ENCODE results near the gene PRR3.
A peak's percentile ranks its signal among the peaks of the same experiment; 100 is the strongest.

The PRR3 gene

DNA sequence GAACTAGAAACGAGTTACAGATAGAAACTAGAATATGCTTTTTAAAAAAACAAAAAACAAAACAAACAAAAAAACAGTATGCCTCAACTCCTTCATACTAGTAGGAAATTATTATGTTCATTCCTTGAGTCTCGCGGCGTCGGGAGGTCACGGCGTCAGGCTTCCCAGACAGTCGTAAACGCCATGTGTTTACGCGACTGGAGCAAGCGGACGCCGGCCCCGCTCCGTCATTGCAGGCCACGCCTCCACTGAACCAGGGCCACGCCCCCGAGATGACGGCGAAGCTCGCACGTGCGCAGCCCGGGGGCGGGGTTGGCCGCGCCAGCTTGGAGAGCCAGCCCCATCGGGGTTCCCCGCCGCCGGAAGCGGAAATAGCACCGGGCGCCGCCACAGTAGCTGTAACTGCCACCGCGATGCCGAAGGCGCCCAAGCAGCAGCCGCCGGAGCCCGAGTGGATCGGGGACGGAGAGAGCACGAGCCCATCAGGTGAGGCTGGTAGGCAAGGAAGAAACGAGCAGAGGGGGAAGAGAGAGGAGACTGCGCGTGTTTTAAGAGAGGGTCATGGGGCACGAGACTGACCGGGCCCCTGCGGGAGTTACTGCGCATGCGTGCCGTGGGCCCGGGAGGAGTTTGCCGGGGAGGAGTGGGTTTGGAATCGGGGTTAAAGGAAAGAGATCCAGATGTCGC is 14.1 kb downstream of the PRR3 start, which contains the start of gene ABCF1:
ABCF1 (plus strand) TSS at position 368 of the 687 bp plus-strand sequence; CDS start at position 414, 46 bp downstream.
- DNase-seq (ENCODE audit: low read depth in 2 of 2), result peak; percentile 98 to 100

DNA sequence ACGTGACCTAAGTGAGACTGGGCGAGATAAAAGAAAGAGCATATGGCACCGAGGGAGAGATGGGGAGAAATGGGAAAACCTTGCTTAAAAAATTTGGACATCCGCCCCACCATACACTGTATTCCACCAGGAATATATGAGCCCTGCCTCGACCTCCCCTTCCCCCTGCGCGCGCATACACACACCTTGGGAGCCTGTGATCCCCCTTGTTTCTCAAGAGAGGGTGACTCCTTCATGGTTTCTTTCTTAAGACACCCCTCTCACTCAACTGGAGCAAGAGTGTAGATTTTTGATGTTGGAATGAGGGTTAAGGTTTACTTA is 14.6 kb downstream of the PRR3 start:
- no peak for DNase-seq (ENCODE audit: low read depth in 2 of 2)

DNA sequence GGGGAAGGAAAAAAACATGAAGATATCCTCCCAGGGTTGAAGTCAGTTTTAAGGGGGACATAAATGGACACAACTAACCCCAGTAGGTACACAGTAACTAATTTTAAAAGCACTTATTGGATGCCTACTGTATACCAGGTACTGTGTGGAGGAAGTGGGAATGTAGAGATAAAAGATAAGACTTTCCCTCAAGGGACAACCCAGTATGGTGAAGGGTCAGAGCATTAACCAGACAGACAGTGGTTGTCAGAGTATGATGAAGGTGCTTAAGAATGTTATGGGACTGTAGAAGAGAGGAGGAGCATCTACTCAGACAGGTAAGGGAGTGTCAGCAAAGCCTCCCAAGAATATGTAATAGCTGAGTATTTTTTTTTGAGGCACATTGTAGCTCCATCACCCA is 15.1 kb downstream of the PRR3 start:
- DNase-seq (ENCODE audit: low read depth in 2 of 2), result no peak

DNA sequence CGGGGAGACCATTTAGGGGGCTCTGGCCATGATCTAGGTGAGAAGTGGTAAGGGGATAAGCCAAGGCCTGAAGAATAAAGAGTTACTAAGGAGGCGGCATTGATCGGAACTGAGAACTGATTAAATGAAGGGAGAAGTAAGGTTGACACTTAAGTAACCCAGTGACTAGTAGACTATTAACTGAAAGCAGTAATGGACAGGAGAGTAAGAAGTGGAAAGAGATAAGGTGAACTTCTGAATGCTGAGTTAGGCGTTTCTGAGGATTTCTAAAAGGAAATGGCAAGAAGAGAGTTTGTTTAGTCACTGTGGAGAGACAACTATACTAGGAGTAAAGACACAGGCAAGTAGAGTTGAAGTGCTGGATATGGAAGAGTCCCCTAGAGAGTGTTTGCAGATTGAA is 16.0 kb downstream of the PRR3 start:
- DNase-seq (ENCODE audit: low read depth in 2 of 2), result no peak

DNA sequence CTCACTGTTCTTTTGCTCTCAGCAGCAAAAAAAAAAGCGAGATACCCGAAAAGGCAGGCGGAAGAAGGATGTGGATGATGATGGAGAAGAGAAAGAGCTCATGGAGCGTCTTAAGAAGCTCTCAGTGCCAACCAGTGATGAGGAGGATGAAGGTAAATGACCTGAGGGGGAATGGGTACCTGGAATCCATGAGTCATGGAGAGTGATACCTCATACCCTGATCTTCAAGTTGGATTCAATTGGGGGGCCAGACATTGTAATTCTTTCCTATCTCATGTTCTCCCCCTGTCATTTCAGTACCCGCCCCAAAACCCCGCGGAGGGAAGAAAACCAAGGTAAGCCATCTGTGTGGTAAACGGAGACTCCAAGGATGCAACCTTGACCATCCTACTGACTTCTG is 21.0 kb downstream of the PRR3 start:
- no peak for DNase-seq (ENCODE audit: low read depth in 2 of 2)

DNA sequence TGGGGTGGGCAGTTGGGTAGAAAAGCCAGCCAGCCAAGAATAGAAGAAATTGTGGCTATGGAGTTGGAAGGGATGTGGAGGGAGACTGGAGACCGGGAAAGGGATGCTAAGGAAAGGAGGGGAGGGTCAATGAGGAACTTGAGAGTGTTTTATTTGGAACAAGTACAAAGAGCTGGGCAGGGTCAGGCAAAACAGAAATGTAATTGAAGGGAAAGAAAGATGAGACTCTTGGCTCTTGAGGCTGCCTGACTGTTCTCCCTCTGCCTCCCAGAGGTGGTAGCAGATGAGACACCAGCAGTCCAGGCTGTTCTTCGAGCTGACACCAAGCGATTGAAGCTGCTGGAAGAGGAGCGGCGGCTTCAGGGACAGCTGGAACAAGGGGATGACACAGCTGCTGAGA is 26.8 kb downstream of the PRR3 start:
- DNase-seq (ENCODE audit: low read depth in 2 of 2), result no peak

DNA sequence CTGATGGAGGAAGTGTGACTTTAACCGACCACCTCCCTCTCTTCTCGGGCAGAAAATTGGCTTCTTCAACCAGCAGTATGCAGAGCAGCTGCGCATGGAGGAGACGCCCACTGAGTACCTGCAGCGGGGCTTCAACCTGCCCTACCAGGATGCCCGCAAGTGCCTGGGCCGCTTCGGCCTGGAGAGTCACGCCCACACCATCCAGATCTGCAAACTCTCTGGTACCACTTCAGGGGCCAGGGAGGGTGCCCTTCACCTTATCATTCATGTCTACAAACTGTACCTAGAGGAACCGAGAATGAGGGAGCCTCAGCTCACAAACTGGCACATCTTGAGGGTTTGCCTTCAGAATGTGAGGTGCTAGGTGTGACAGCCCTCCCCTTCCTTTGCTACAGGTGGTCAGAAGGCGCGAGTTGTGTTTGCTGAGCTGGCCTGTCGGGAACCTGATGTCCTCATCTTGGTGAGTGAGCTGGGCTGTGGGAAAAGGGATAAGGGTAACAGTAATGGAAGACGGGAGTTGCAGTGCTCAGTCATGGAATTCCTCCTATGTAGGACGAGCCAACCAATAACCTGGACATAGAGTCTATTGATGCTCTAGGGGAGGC is 32.8 kb downstream of the PRR3 start:
- DNase-seq (ENCODE audit: low read depth in 2 of 2), result no peak

DNA sequence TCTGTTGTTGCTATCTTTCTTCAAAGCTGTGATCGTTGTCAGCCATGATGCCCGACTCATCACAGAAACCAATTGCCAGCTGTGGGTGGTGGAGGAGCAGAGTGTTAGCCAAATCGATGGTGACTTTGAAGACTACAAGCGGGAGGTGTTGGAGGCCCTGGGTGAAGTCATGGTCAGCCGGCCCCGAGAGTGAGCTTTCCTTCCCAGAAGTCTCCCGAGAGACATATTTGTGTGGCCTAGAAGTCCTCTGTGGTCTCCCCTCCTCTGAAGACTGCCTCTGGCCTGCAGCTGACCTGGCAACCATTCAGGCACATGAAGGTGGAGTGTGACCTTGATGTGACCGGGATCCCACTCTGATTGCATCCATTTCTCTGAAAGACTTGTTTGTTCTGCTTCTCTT is 33.4 kb downstream of the PRR3 start:
- no peak for DNase-seq (ENCODE audit: low read depth in 2 of 2)

DNA sequence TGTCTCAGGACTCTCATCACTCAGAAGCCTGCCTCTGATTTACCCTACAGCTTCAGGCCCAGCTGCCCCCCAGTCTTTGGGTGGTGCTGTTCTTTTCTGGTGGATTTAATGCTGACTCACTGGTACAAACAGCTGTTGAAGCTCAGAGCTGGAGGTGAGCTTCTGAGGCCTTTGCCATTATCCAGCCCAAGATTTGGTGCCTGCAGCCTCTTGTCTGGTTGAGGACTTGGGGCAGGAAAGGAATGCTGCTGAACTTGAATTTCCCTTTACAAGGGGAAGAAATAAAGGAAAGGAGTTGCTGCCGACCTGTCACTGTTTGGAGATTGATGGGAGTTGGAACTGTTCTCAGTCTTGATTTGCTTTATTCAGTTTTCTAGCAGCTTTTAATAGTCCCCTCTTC is 33.9 kb downstream of the PRR3 start:
- DNase-seq (ENCODE audit: low read depth in 2 of 2), result no peak

DNA sequence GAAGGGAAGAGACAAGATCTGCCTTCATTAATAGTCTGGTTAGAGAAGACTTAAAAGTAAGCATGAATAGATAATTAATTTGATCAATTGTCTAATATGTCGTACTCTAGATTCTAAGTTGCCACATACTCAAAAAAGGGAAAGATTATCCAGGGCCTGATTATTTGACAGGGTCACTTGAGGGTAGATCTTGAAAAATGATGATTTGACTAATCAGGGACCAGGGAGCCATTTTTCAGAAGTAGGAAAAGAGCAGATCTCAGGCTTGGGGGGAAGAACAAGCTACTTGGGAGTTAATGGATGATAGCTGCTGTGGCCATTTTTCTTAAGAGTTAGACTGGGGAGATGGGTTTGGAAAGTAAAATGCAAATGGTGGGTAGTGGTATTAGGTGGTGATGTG is 35.2 kb downstream of the PRR3 start:
- no peak for DNase-seq (ENCODE audit: low read depth in 2 of 2)

DNA sequence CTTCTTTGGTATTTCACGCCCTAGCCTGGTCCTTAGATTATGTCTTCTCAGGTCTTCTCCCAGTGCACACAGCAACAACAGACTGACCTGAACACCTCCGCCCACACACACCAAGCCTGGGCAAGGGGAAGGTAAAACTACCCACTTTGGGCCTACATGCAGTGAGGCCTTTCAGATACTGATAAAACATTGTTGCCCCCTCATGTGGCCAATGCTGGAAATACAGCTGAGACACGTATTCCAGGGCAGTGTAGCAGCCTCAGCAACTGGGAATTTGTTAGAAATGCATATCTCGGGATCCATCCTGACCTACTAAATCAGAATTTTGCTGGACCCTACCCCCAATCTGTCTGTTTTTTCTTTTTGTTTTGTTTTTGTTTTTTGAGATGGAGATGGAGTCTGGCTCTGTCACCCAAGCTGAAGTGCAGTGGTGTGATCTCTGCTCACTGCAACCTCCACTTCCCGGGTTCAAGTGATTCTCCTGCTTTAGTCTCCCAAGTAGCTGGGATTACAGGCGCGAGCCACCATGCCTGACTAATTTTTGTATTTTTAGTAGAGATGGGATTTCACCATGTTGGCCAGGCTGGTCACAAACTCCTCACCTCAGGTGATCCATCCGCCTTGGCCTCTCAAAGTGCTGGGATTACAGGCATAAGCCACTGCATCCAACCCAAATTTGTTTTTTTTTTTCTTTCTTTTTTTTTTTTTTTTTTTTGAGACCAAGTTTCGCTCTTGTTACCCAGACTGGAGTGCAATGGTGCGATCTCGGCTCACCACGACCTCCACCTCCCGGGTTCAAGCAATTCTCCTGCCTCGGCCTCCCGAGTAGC is 40.4 kb downstream of the PRR3 start:
- peak; percentile 72 to 79 for DNase-seq (ENCODE audit: low read depth in 2 of 2)

DNA sequence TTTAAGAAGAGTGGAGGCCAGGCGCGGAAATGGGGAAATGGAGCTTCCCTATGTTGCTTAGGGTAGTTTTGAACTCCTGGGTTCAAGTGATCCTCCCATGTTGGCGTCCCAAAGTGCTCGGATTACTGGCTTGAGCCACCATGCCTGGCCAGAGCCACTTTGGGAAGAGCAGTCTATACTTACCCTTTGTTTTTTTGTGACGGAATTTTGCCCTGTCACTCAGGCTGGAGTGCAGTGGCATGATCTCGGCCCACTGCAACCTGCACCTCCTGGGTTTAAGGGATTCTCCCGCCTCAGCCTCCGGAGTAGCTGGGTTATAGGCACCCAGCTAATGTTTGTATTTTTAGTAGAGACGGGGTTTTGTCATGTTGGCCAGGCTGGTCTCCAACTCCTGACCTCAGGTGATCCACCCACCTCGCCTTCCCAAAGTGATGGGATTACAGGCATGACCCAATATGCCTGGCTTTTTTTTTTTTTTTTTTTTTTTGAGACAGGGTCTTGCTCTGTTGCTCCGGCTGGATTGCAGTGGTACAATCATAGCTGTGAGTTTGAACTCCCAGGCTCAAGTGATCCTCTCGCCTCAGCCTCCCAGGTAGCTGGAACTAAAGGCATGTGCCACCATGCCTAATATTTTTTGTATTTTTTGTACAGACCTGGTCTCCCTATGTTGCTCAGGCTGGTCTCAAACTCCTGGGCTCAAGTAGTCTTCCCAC is 42.0 kb downstream of the PRR3 start:
- no peak for DNase-seq (ENCODE audit: low read depth in 2 of 2)

DNA sequence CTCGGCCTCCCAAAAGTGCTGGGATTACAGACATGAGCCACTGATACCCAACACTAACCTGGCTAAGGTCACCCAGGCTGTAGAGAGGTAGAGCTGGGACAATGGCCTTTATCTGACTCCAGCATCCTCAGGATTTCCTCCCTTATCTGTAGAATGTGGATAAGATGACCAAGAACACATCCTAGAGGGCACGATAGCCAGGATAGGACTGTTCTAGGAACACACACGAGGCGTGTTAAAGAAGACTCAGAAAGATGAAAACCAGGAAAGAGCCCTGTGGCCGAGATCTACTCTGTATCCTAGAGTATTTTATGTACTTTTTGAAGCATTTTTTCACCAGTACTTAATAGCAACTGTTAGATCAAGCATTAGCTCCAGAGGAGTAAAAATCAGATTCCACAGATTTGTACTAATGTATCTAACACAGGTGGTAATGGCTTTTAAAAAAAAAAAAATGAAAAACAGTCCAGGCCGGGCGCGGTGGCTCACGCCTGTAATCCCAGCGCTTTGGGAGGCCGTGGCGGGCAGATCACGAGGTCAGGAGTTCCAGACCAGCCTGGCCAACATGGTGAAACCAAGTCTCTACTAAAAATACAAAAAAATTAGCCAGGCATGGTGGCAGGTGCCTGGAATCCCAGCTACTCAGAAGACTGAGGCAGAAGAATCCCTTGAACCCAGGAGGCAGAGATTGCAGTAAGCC is 42.7 kb downstream of the PRR3 start:
- no peak for DNase-seq (ENCODE audit: low read depth in 2 of 2)

DNA sequence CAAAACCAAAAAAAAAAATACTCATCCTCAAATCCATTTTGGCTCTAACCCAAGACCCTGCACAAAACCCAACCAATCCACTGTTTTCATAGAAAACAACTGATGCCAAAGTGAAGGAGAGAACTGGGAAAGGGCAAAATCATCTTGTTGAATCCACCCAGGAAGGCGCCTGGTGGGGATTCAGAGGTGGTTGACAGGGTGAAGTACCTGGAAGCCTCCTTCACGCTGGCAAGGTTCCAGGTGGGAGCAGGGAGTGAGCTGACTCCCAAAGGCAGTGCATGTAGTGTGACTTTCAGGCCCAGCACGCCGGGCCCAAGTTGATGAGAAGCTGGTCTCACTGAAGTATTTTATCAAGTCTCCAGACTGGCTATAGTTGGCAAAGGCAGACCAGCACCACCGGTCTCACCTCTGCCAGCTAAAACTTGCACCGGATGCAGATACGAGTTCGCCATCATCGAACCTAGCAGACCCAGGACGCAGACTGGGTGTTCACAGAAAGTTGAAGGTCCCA is 43.4 kb downstream of the PRR3 start:
- DNase-seq (ENCODE audit: low read depth in 2 of 2), result no peak

DNA sequence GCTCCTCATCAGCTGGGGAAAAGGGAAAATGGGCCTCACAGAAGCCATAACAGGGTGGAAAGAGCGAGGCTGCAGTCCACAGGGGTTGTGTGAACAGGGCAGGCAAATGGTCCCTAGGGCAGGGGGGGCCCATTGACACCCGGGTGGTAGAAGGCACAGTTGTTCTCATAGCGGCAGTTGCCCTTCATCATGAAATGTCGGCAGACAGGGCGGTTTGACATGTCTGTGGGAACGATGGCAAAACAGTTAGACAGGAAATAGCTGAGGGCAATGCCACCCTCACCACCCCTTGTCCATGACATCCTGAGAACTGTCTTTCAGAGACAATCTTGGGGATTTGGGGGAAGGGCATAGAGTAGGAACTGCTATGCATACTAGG is 44.3 kb downstream of the PRR3 start:
- no peak for DNase-seq (ENCODE audit: low read depth in 2 of 2)

DNA sequence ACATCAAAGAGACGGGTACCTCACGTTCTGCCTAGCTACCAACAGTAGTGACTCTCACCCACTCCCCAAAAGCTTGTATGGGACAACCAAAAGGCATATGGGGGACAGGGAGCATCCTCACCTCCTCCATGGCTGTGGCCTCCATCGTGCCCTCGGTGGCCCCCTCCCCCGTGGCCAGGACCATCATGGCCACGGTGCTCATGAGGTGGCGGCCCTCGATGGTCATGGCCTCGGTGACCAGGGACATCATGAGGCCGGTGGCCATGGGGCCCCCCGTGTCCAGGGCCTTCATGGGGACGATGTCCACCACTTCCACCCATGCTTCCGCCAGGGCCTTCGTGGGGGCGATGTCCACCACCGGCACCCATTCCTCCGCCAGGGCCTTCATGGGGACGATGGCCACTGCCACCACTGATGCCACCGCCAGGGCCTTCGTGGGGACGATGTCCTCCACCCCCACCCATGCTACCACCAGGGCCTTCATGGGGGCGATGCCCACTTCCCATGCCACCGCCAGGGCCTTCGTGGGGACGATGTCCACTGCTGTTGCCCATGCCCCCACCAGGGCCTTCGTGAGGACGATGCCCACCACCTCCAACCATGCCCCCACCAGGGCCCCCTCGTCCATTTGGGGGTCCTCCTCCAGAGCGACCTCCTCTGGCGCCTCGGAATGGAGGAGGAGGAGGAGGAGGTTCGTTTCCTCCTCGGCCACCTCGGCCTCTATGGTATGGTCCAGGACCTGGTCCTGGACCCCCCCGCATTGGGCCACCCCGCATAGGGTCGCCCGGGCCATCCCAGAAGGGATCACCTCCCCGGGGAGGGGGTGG is 44.9 kb downstream of the PRR3 start:
- DNase-seq (ENCODE audit: low read depth in 2 of 2), result no peak

DNA sequence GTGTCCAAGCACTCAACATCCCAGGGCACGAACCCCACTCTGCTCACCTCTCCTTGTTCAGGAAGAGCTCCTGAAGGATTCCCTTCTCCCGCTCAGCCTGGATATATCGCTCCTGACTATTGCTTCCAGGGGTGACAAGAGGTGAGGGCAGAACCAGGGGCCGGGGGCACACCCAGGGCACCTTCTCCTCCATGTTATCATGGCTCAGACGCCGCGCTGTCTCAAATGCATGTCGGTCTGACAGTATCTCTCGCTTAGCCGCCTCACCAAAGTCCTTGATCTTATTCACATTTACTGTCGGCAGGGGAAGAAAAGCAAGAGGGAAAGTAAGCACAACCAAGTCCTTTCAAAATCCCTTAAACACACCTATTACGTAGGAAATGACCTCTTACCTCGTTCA is 46.9 kb downstream of the PRR3 start:
- no peak for DNase-seq (ENCODE audit: low read depth in 2 of 2)

DNA sequence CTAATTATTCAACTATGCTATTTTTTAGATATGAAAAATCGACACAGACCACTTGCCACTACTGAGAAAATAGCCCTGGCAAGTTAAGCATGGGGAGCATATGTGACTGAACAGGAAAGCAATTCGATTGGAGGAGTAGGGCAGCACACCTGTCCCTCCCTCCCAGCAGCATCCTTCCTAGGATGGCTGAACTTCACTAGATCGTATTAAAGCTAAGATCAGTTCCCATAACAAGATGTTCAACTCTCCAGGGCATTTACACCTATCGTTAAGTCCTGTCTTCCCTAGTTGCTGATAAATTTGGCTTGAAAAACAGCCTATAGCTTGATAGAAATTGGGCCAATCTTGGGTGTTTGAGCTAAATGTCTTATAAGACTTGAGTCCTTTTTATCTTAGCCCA is 53.0 kb downstream of the PRR3 start:
- no peak for DNase-seq (ENCODE audit: low read depth in 2 of 2)

DNA sequence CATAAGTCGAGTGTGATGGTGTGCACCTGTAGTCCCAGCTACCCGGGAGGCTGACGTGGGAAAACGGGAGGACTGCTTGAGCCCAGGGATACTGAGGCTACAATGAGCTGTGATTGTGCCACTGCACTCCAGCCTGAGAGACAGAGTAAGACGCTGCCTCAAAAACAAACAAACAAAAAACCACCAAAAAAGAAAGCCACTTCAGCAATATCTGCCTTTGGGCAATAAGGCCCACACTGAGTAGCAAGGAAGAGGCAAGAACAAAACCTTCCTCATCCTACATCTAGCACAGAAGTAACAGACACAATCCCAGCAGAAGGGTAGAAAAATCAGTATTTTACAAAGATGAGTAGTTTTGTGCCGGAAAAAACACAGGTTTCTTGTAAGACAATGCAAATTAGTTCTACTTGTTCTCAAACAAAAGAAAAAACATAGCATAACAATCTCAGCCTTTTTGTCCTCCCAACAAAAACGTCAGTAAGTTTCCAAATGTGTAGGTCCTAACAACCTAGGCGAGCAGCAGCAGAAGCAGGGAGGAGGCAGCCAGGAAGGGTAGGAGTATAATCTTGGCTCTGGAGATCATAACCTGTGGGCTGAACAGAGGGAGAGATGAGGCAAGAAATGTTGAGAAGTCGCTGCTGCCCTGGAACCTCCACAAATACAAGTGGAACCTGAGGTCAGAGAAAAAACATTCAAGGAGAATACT is 54.2 kb downstream of the PRR3 start:
- DNase-seq (ENCODE audit: low read depth in 2 of 2), result no peak

DNA sequence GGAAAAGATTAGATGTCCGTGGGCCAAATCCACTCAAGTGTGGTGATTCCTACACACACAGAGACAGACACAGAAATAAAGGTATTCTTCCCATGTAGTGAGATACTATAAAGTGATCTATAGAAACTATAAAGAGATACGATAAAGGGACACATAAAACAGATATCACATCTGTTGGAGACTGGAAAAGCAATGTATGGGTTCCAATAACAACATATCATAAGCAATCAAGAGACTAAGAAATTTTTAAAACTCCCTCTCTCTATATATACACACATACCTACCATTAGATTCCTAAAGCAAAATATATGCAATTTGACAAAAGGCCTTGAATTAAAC is 54.7 kb downstream of the PRR3 start:
- no peak for DNase-seq (ENCODE audit: low read depth in 2 of 2)
